SU-DHL-6 (cell line): ENCODE data around the gene FOXO3.

Source experiments
- H2AFZ ChIP-seq: fragments of 200-600 bp; sonication (generic); 2 replicates; pipeline ENCODE4 v1.6.1; 2014; ENCODE audit warnings: low read depth, mild to moderate bottlenecking, moderate library complexity, mixed read lengths, antibody characterized with exemption, low read length; ENCODE audit not compliant: severe bottlenecking
- H3F3A ChIP-seq: fragments of 200-600 bp; shearing (Covaris generic); 2 replicates; pipeline ENCODE4 v1.6.0; 2016; ENCODE audit warnings: antibody characterized with exemption, mild to moderate bottlenecking; ENCODE audit not compliant: insufficient read depth
- H3K27ac ChIP-seq: fragments of 200-600 bp; sonication (generic); 2 replicates; pipeline ENCODE4 v1.5.1; 2016; ENCODE audit warnings: low read depth, mild to moderate bottlenecking, low read length, moderate library complexity, mixed read lengths
- H3K27me3 ChIP-seq: fragments of 200-600 bp; sonication (generic), shearing (Covaris generic); 2 replicates; pipeline ENCODE4 v1.6.0; 2014; ENCODE audit warnings: mild to moderate bottlenecking, low read length
- H3K36me3 ChIP-seq: fragments of 200-600 bp; sonication (generic); 2 replicates; pipeline ENCODE4 v1.6.1; 2014; ENCODE audit warnings: mild to moderate bottlenecking, low read length, mixed read lengths
- H3K4me2 ChIP-seq: fragments of 300-600, 200-600 bp; shearing (Covaris generic), sonication (generic); 2 replicates; pipeline ENCODE4 v1.6.0; 2014; ENCODE audit warnings: low read length, low read depth, mild to moderate bottlenecking; ENCODE audit not compliant: poor library complexity, severe bottlenecking
- H3K4me3 ChIP-seq: fragments of 200-600 bp; sonication (generic); 2 replicates; pipeline ENCODE4 v1.5.1; 2014; ENCODE audit warnings: antibody characterized with exemption, low read length, mild to moderate bottlenecking, mixed read lengths; ENCODE audit not compliant: insufficient read depth, poor library complexity, severe bottlenecking
- H3K79me2 ChIP-seq: fragments of 200-600 bp; sonication (generic); 2 replicates; pipeline ENCODE4 v1.6.1; 2014; ENCODE audit warnings: mild to moderate bottlenecking, low read length, moderate library complexity; ENCODE audit not compliant: insufficient read depth
- H3K9ac ChIP-seq: fragments of 200-600 bp; sonication (generic); 2 replicates; pipeline ENCODE4 v1.7.0; 2014; ENCODE audit warnings: mild to moderate bottlenecking, low read length
- H3K9me2 ChIP-seq: fragments of 200-600 bp; sonication (generic); replicated peaks from 2 replicates; pipeline ENCODE4 v1.6.1; 2014; ENCODE audit warnings: low read length; ENCODE audit not compliant: insufficient read depth
- H3K9me3 ChIP-seq: fragments of 200-600 bp; sonication (generic); 2 replicates; pipeline ENCODE4 v1.6.1; 2014; ENCODE audit warnings: low read length, mixed read lengths; ENCODE audit not compliant: insufficient read depth
- H4K20me1 ChIP-seq: fragments of 200-600 bp; sonication (generic); 2 replicates; pipeline ENCODE4 v1.6.1; 2014; ENCODE audit warnings: low read depth, mild to moderate bottlenecking, antibody characterized with exemption, low read length, moderate library complexity, mixed read lengths
- CTCF ChIP-seq: fragments of 200-600 bp; sonication (generic); IDR thresholded peaks from one replicate; pipeline ENCODE4 v1.5.1; 2017; ENCODE audit warnings: antibody characterized with exemption, mild to moderate bottlenecking, low read length, moderate library complexity; ENCODE audit not compliant: insufficient read depth, poor library complexity, severe bottlenecking
- EZH2phosphoT487 ChIP-seq: fragments of 200-600 bp; sonication (generic), shearing (Covaris generic); conservative IDR thresholded peaks from 2 replicates; pipeline ENCODE4 v1.6.1; 2018; ENCODE audit warnings: mild to moderate bottlenecking, antibody characterized with exemption, low read length, moderate library complexity, mixed read lengths

The FOXO3 gene

GRCh38 chr6:108650781-108651180, 90.1 kb downstream of the FOXO3 start:
- Histone ChIP-seq H3K27ac (no peak overlapping the region), H3K27me3 (no peaks in the 10 kb centered on the region), H2AFZ (no peak overlapping the region), H4K20me1 (no peaks in the 10 kb centered on the region), H3K36me3 (no peaks in the 10 kb centered on the region), H3K9ac (no peak overlapping the region), H3K4me2 (no peak overlapping the region), H3K9me3 (no peaks in the 10 kb centered on the region), H3F3A (no peaks in the 10 kb centered on the region), H3K79me2 (no peaks in the 10 kb centered on the region), H3K9me2 (no peaks in the 10 kb centered on the region), H3K4me3 (no peak overlapping the region)
- no peak for TF ChIP-seq CTCF
- no peak for TF ChIP-seq EZH2phosphoT487

GRCh38 chr6:108651340-108652227, 90.9 kb downstream of the FOXO3 start:
- no peaks in the 10 kb centered on the region for H3K79me2 ChIP-seq
- TF ChIP-seq EZH2phosphoT487 (no peak), CTCF (no peak)

GRCh38 chr6:108652375-108652774, 91.7 kb downstream of the FOXO3 start:
- H3F3A ChIP-seq: no peaks in the 10 kb centered on the region
- H3K27me3 ChIP-seq: no peaks in the 10 kb centered on the region
- H4K20me1 ChIP-seq: no peaks in the 10 kb centered on the region
- H3K9me2 ChIP-seq: no peaks in the 10 kb centered on the region
- H3K4me2 ChIP-seq: no peak overlapping the region
- H3K4me3 ChIP-seq: no peak overlapping the region
- H3K36me3 ChIP-seq: no peaks in the 10 kb centered on the region
- no peak overlapping the region for H2AFZ ChIP-seq
- H3K9me3 ChIP-seq: no peaks in the 10 kb centered on the region
- no peak overlapping the region for H3K27ac ChIP-seq
- TF ChIP-seq CTCF: no peak
- no peak for TF ChIP-seq EZH2phosphoT487
- H3K79me2 ChIP-seq: no peaks in the 10 kb centered on the region
- no peak overlapping the region for H3K9ac ChIP-seq

More at GRCh38 chr6:108651340-108652227, 90.9 kb downstream of the FOXO3 start:
- no peaks in the 10 kb centered on the region for H3K27me3 ChIP-seq
- H2AFZ ChIP-seq: no peak overlapping the region
- no peak overlapping the region for H3K27ac ChIP-seq
- no peak overlapping the region for H3K9ac ChIP-seq
- no peaks in the 10 kb centered on the region for H3K9me2 ChIP-seq
- H3K4me3 ChIP-seq: no peak overlapping the region
- no peaks in the 10 kb centered on the region for H3K9me3 ChIP-seq
- H3K4me2 ChIP-seq: no peak overlapping the region
- no peaks in the 10 kb centered on the region for H3F3A ChIP-seq
- H3K36me3 ChIP-seq: no peaks in the 10 kb centered on the region
- H4K20me1 ChIP-seq: no peaks in the 10 kb centered on the region
